Neural progenitor cell (in vitro differentiated cells): ENCODE results near the gene ATP8B3. TPM values are rescaled to one million over a fixed set of nuclear protein-coding genes. Genes with fewer than 3 reads are reported as not detected.
A peak's percentile ranks its signal among the peaks of the same experiment; 100 is the strongest.

ENCODE experiments used
- DNase-seq: peaks from one replicate; pipeline ENCODE4 v3.0.0-alpha.2; 2016; ENCODE audit warnings: low spot score
- H2AFZ ChIP-seq: fragments of 200-600 bp; sonication (generic); replicated peaks from 2 replicates; pipeline ENCODE4 v1.6.1; 2016; ENCODE audit warnings: antibody characterized with exemption
- H3F3A ChIP-seq: fragments of 200-600 bp; sonication (generic); 2 replicates; pipeline ENCODE4 v1.6.1; 2016; ENCODE audit warnings: antibody characterized with exemption, low read depth
- H3K27ac ChIP-seq: fragments of 200-600 bp; sonication (generic); 2 replicates; pipeline ENCODE4 v1.5.1; 2016; ENCODE audit warnings: mild to moderate bottlenecking
- H3K27me3 ChIP-seq: fragments of 200-600 bp; sonication (generic); 2 replicates; pipeline ENCODE4 v1.6.1; 2016; ENCODE audit warnings: mild to moderate bottlenecking, moderate library complexity
- H3K36me3 ChIP-seq: fragments of 200-600 bp; sonication (generic); 2 replicates; pipeline ENCODE4 v1.5.1; 2016
- H3K4me1 ChIP-seq: fragments of 200-600 bp; sonication (generic); 2 replicates; pipeline ENCODE4 v1.6.1; 2016; ENCODE audit warnings: mixed run types
- H3K4me2 ChIP-seq: fragments of 200-600 bp; sonication (generic); 2 replicates; pipeline ENCODE4 v1.6.1; 2016
- H3K4me3 ChIP-seq: fragments of 200-600 bp; sonication (generic); 2 replicates; pipeline ENCODE4 v1.5.1; 2016
- H3K79me2 ChIP-seq: fragments of 200-600 bp; sonication (generic); 2 replicates; pipeline ENCODE4 v1.6.1; 2016; ENCODE audit warnings: low read depth
- H3K9ac ChIP-seq: fragments of 200-600 bp; sonication (generic); 2 replicates; pipeline ENCODE4 v1.6.1; 2016
- H3K9me3 ChIP-seq: fragments of 200-600 bp; sonication (generic); 2 replicates; pipeline ENCODE4 v1.5.1; 2016; ENCODE audit warnings: low read depth
- H4K20me1 ChIP-seq: fragments of 200-600 bp; sonication (generic); 2 replicates; pipeline ENCODE4 v1.6.1; 2016; ENCODE audit warnings: low read depth
- H3K27ac Mint-ChIP-seq: 3 replicates; pipeline ENCODE4 v1.8.0; 2021; ENCODE audit warnings: mixed read lengths
- H3K27me3 Mint-ChIP-seq: 2 replicates; pipeline ENCODE4 v1.8.0; 2022; ENCODE audit warnings: low read depth, mild to moderate bottlenecking, inconsistent platforms, moderate library complexity, mixed read lengths; ENCODE audit not compliant: insufficient read depth
- H3K36me3 Mint-ChIP-seq: 3 replicates; pipeline ENCODE4 v1.8.0; 2021; ENCODE audit warnings: mixed read lengths
- H3K4me1 Mint-ChIP-seq: 3 replicates; pipeline ENCODE4 v1.8.0; 2021; ENCODE audit warnings: mixed read lengths
- H3K4me3 Mint-ChIP-seq: 3 replicates; pipeline ENCODE4 v1.8.0; 2021; ENCODE audit warnings: mild to moderate bottlenecking, moderate library complexity, mixed read lengths
- H3K9me3 Mint-ChIP-seq: 3 replicates; pipeline ENCODE4 v1.8.0; 2020; ENCODE audit warnings: mixed read lengths
- EZH2 ChIP-seq: fragments of 200-600 bp; sonication (generic); IDR thresholded peaks from 2 replicates; pipeline ENCODE4 v1.6.1; 2017; ENCODE audit warnings: antibody characterized with exemption, mild to moderate bottlenecking, moderate library complexity
- EZH2phosphoT487 ChIP-seq: fragments of 200-600 bp; sonication (generic); IDR thresholded peaks from 2 replicates; pipeline ENCODE4 v1.6.1; 2017; ENCODE audit warnings: antibody characterized with exemption
- total RNA-seq: library from RNA; depleted of rRNA; stranded (reverse); fragments of >200 nt; gene quantifications from 2 replicates; pipeline ENCODE4 v1.2.3, GENCODE V29; 2015; ENCODE audit warnings: low replicate concordance
- TF ChIP-seq, protein P1 (sequence below): fragments of 200-600 bp; sonication (generic); IDR thresholded peaks from 2 replicates; pipeline ENCODE4 v1.5.1; 2017; ENCODE audit warnings: antibody characterized with exemption, mild to moderate bottlenecking

The ATP8B3 gene
- total RNA-seq, 1 donor from 2014 or later: 0.06 TPM

GRCh38 chr19:1774989-1775772 is 36.9 kb downstream of the ATP8B3 start:
- no peaks in the 10 kb centered on the region for H3K4me1 ChIP-seq
- no peaks in the 10 kb centered on the region for H3K4me1 Mint-ChIP-seq
- no peak overlapping the region for H3K4me3 Mint-ChIP-seq
- DNase-seq: no peak
- H3K4me2 ChIP-seq: no peak overlapping the region
- TF ChIP-seq EZH2: no peak
- TF ChIP-seq EZH2phosphoT487: no peak
- TF ChIP-seq, protein P1, sequence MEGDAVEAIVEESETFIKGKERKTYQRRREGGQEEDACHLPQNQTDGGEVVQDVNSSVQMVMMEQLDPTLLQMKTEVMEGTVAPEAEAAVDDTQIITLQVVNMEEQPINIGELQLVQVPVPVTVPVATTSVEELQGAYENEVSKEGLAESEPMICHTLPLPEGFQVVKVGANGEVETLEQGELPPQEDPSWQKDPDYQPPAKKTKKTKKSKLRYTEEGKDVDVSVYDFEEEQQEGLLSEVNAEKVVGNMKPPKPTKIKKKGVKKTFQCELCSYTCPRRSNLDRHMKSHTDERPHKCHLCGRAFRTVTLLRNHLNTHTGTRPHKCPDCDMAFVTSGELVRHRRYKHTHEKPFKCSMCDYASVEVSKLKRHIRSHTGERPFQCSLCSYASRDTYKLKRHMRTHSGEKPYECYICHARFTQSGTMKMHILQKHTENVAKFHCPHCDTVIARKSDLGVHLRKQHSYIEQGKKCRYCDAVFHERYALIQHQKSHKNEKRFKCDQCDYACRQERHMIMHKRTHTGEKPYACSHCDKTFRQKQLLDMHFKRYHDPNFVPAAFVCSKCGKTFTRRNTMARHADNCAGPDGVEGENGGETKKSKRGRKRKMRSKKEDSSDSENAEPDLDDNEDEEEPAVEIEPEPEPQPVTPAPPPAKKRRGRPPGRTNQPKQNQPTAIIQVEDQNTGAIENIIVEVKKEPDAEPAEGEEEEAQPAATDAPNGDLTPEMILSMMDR: peak; percentile 53
- no peak overlapping the region for H2AFZ ChIP-seq
- H3K79me2 ChIP-seq: no peaks in the 10 kb centered on the region
- peaks cover 6% of the 10 kb centered on the region for H3F3A ChIP-seq
- no peaks in the 10 kb centered on the region for H4K20me1 ChIP-seq
- no peaks in the 10 kb centered on the region for H3K36me3 ChIP-seq
- peaks cover 3% of the 10 kb centered on the region for H3K36me3 Mint-ChIP-seq
- no peak overlapping the region for H3K27ac ChIP-seq
- H3K9ac ChIP-seq: no peak overlapping the region
- peaks cover 100% of the 10 kb centered on the region for H3K27me3 ChIP-seq
- H3K4me3 ChIP-seq: no peak overlapping the region
- peaks cover 4% of the 10 kb centered on the region for H3K9me3 ChIP-seq
- peaks cover 84% of the 10 kb centered on the region for H3K27me3 Mint-ChIP-seq
- no peak overlapping the region for H3K27ac Mint-ChIP-seq
- peaks cover 43% of the 10 kb centered on the region for H3K9me3 Mint-ChIP-seq

DNA sequence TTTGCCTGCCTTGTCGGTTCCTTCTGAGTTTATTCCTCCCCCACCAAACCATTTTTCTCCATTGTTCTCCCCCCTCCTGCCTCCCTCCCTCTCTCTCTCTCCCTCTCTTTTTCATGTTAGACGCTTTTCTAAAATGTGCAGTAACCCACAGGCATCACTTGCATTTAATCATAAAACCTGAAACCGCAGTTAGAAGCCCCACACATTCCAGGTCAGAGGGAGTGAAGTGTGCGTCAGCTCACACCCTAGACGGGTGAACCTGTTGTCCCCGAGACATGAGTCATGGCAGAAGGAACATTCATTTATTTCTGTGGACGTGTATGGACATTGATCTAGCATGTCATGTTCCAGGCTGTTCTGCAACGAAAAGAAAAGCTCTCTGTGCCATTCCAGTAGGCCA is 38.9 kb downstream of the ATP8B3 start:
- Histone ChIP-seq H2AFZ (no peak overlapping the region), H3K4me2 (no peak overlapping the region), H3K4me1 (no peaks in the 10 kb centered on the region), H3K9me3 (peaks cover 4% of the 10 kb centered on the region), H3K27ac (no peak overlapping the region), H3K36me3 (no peaks in the 10 kb centered on the region), H3K9ac (no peak overlapping the region), H3K27me3 (peaks cover 100% of the 10 kb centered on the region), H4K20me1 (no peaks in the 10 kb centered on the region), H3F3A (peaks cover 6% of the 10 kb centered on the region), H3K4me3 (no peak overlapping the region), H3K79me2 (no peaks in the 10 kb centered on the region)
- TF ChIP-seq EZH2 (no peak), EZH2phosphoT487 (peak; percentile 20)
- TF ChIP-seq, protein P1: no peak
- H3K36me3 Mint-ChIP-seq: peaks cover 3% of the 10 kb centered on the region
- peaks cover 83% of the 10 kb centered on the region for H3K27me3 Mint-ChIP-seq
- no peak overlapping the region for H3K4me3 Mint-ChIP-seq
- no peak overlapping the region for H3K27ac Mint-ChIP-seq
- DNase-seq: no peak
- peaks cover 46% of the 10 kb centered on the region for H3K9me3 Mint-ChIP-seq
- no peaks in the 10 kb centered on the region for H3K4me1 Mint-ChIP-seq

DNA sequence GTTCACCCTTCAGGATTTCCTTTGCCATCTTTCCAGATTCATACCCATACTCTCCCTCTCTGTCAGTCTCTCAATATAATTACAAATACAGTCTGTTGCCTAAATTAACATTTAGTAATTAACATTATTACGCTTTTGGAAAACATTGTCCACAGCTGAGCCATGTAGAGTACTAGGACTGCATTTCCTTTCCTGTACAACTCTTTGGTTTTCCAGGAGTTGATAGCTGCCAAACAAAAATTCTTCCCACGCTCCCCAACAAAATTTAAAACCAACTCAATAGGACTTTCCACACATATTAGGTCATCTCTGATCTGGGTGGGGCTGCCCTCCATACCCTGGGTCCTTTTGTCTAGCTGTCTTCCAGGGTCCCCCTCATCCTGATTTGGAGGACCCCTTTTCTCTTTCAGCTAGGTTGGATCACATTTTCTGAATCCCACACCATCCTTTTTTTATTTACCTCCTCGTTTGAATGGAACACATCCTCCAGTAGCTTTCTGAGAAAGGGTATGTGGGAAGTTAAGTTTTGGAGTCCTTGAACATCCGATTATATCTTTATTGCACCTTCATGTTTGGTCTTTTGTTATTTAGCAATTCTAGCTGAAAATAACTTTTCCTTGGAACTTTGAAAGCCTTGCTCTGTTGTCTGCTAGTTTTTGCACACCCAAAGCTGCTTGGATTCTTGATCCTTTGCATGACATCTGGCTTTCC is 41.1 kb downstream of the ATP8B3 start:
- H2AFZ ChIP-seq: no peak overlapping the region
- H3K36me3 Mint-ChIP-seq: no peaks in the 10 kb centered on the region
- H4K20me1 ChIP-seq: peaks cover 9% of the 10 kb centered on the region
- no peaks in the 10 kb centered on the region for H3K4me1 ChIP-seq
- TF ChIP-seq EZH2: peak; percentile 18
- TF ChIP-seq, protein P1: no peak
- no peak overlapping the region for H3K9ac ChIP-seq
- no peak overlapping the region for H3K4me3 ChIP-seq
- no peaks in the 10 kb centered on the region for H3K4me1 Mint-ChIP-seq
- peaks cover 77% of the 10 kb centered on the region for H3K27me3 Mint-ChIP-seq
- H3K4me2 ChIP-seq: no peak overlapping the region
- H3K27ac Mint-ChIP-seq: no peak overlapping the region
- DNase-seq: no peak
- peaks cover 100% of the 10 kb centered on the region for H3K27me3 ChIP-seq
- no peaks in the 10 kb centered on the region for H3K79me2 ChIP-seq
- H3F3A ChIP-seq: peaks cover 6% of the 10 kb centered on the region
- H3K36me3 ChIP-seq: no peaks in the 10 kb centered on the region
- H3K9me3 Mint-ChIP-seq: peaks cover 40% of the 10 kb centered on the region
- H3K27ac ChIP-seq: no peak overlapping the region
- H3K4me3 Mint-ChIP-seq: no peak overlapping the region
- H3K9me3 ChIP-seq: peaks cover 4% of the 10 kb centered on the region
